ENCODE data around the gene MARVELD3. TPM values are rescaled to one million over a fixed set of nuclear protein-coding genes. Genes with fewer than 3 reads are reported as not detected.

MARVELD3 gene
- total RNA-seq, 1 donor from 2014 or later: 3.9 TPM

DNA sequence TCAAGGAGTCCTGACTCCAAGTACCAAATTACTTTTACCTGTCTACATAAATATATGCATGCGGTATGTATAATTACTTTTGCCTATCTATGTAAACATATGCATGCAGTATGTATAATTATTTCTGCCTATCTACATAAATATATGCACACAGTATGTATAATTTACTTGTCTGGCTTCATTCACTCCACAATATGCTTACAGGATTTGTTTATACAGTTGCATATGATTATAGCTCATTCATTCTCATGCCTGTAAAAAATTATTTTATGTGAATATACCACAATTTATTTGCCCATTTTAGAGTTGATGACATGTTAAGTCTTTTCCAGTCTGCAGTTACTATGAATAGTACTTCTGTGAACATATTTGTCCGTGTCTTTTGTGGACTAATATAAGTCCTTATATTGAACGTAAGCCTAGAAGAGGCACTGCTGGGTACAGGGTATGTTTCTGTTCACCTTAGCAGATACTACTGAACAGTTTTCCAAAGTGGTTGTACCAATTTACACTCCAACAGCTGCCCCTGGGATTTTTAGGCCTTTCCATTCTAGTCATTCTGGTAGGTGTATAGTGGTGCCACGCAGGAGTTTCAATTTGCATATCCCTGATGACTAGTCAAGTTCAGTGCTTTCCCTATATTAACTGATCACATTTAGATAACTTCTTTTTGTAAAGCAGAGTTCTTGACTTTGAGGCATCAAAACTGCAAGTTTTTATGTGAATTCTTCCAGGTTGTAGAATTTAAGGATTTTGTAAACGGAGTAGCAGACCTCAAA is 47.0 kb downstream of the MARVELD3 start:
- Mint-ChIP-seq H3K4me1 (ENCODE audit: unreplicated experiment) (no peaks in the 10 kb centered on the region), H3K27me3 (ENCODE audit: unreplicated experiment) (peaks cover 2% of the 10 kb centered on the region), H3K9me3 (ENCODE audit: unreplicated experiment) (no peaks in the 10 kb centered on the region), H3K27ac (ENCODE audit: unreplicated experiment) (no peak overlapping the region), H3K36me3 (ENCODE audit: low read depth, unreplicated experiment) (peaks cover 5% of the 10 kb centered on the region), H3K4me3 (ENCODE audit: unreplicated experiment) (no peak overlapping the region)
- no peak for DNase-seq (ENCODE audit: low spot score)
- TF ChIP-seq, protein P1, sequence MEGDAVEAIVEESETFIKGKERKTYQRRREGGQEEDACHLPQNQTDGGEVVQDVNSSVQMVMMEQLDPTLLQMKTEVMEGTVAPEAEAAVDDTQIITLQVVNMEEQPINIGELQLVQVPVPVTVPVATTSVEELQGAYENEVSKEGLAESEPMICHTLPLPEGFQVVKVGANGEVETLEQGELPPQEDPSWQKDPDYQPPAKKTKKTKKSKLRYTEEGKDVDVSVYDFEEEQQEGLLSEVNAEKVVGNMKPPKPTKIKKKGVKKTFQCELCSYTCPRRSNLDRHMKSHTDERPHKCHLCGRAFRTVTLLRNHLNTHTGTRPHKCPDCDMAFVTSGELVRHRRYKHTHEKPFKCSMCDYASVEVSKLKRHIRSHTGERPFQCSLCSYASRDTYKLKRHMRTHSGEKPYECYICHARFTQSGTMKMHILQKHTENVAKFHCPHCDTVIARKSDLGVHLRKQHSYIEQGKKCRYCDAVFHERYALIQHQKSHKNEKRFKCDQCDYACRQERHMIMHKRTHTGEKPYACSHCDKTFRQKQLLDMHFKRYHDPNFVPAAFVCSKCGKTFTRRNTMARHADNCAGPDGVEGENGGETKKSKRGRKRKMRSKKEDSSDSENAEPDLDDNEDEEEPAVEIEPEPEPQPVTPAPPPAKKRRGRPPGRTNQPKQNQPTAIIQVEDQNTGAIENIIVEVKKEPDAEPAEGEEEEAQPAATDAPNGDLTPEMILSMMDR (IDR thresholded peaks at IDR 0.05; ENCODE audit: unreplicated experiment): no peak

GRCh38 chr16:71673582-71673973 is 47.6 kb downstream of the MARVELD3 start:
- no peaks in the 10 kb centered on the region for H3K4me1 Mint-ChIP-seq (ENCODE audit: unreplicated experiment)
- peaks cover 2% of the 10 kb centered on the region for H3K27me3 Mint-ChIP-seq (ENCODE audit: unreplicated experiment)
- no peak for DNase-seq (ENCODE audit: low spot score)
- H3K4me3 Mint-ChIP-seq (ENCODE audit: unreplicated experiment): no peak overlapping the region
- no peak overlapping the region for H3K27ac Mint-ChIP-seq (ENCODE audit: unreplicated experiment)
- TF ChIP-seq, protein P1 (IDR thresholded peaks at IDR 0.05; ENCODE audit: unreplicated experiment): no peak
- H3K9me3 Mint-ChIP-seq (ENCODE audit: unreplicated experiment): no peaks in the 10 kb centered on the region
- peaks cover 5% of the 10 kb centered on the region for H3K36me3 Mint-ChIP-seq (ENCODE audit: low read depth, unreplicated experiment)

- H3K27me3 Mint-ChIP-seq (ENCODE audit: unreplicated experiment): peaks cover 2% of the 10 kb centered on the region
- no peak overlapping the region for H3K27ac Mint-ChIP-seq (ENCODE audit: unreplicated experiment)
- no peaks in the 10 kb centered on the region for H3K9me3 Mint-ChIP-seq (ENCODE audit: unreplicated experiment)
- H3K4me3 Mint-ChIP-seq (ENCODE audit: unreplicated experiment): no peak overlapping the region
- H3K4me1 Mint-ChIP-seq (ENCODE audit: unreplicated experiment): no peaks in the 10 kb centered on the region
- DNase-seq (ENCODE audit: low spot score): no peak
- TF ChIP-seq, protein P1 (IDR thresholded peaks at IDR 0.05; ENCODE audit: unreplicated experiment): no peak
- H3K36me3 Mint-ChIP-seq (ENCODE audit: low read depth, unreplicated experiment): peaks cover 5% of the 10 kb centered on the region
Measured at GRCh38 chr16:71674229-71674628, 48.2 kb downstream of the MARVELD3 start.

- Mint-ChIP-seq H3K36me3 (ENCODE audit: low read depth, unreplicated experiment) (peaks cover 3% of the 10 kb centered on the region), H3K27ac (ENCODE audit: unreplicated experiment) (no peak overlapping the region), H3K4me1 (ENCODE audit: unreplicated experiment) (no peaks in the 10 kb centered on the region), H3K4me3 (ENCODE audit: unreplicated experiment) (no peak overlapping the region), H3K27me3 (ENCODE audit: unreplicated experiment) (peaks cover under 1% of the 10 kb centered on the region), H3K9me3 (ENCODE audit: unreplicated experiment) (no peaks in the 10 kb centered on the region)
- DNase-seq (ENCODE audit: low spot score): no peak
- TF ChIP-seq, protein P1 (IDR thresholded peaks at IDR 0.05; ENCODE audit: unreplicated experiment): no peak
Measured at GRCh38 chr16:71675380-71675779, 49.4 kb downstream of the MARVELD3 start.

GRCh38 chr16:71676236-71676635 is 50.3 kb downstream of the MARVELD3 start:
- H3K27me3 Mint-ChIP-seq (ENCODE audit: unreplicated experiment): no peaks in the 10 kb centered on the region
- H3K4me1 Mint-ChIP-seq (ENCODE audit: unreplicated experiment): no peaks in the 10 kb centered on the region
- H3K9me3 Mint-ChIP-seq (ENCODE audit: unreplicated experiment): no peaks in the 10 kb centered on the region
- no peak for DNase-seq (ENCODE audit: low spot score)
- TF ChIP-seq, protein P1 (IDR thresholded peaks at IDR 0.05; ENCODE audit: unreplicated experiment): no peak
- H3K36me3 Mint-ChIP-seq (ENCODE audit: low read depth, unreplicated experiment): no peaks in the 10 kb centered on the region
- no peak overlapping the region for H3K27ac Mint-ChIP-seq (ENCODE audit: unreplicated experiment)
- no peak overlapping the region for H3K4me3 Mint-ChIP-seq (ENCODE audit: unreplicated experiment)

Measured in endothelial cell (in vitro differentiated cells).